ENCODE results near the gene ZIC2. TPM values are rescaled to one million over a fixed set of nuclear protein-coding genes. Genes with fewer than 3 reads are reported as not detected.
"Not testable (repeated sequence)": the region's sequence is repeated elsewhere in the genome, so short reads cannot be mapped to it uniquely, and the experiment has no call there.

ZIC2 gene
- total RNA-seq, result not detected

DNA sequence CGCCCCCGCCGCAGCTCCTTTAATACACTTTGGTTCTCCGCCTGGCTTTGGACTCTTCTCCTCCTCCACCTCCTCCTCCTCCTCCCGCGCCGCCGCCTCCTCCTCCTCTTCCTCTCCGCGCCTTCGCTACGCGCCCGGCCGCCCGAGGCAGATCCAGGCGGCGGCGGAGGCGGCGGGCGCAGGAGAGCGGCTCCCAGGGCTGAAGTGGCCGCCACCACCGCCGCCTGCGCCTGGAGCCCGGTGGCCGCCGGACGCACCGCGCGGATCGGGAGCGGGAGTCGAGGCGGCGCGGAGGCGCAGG lies at the start of gene ZIC2:
Gene ZIC2, plus strand, starts transcription at position 50 of the 301 bp plus-strand sequence. CDS start 281 bp downstream, outside the sequence.
- DNase-seq (peak; percentile 49), ATAC-seq (ENCODE audit: low read depth) (peak; percentile 1)
- Mint-ChIP-seq H3K4me3 (peak within 1 kb of the TSS; percentile 52), H3K27me3 (peaks cover 66% of the 10 kb centered on the region), H3K4me1 (peaks cover 21% of the 10 kb centered on the region), H3K36me3 (no peaks in the 10 kb centered on the region), H3K9me3 (no peaks in the 10 kb centered on the region), H3K27ac (no peak within 1 kb of the TSS)
- POLR2A ChIA-PET, result no interaction called here

DNA sequence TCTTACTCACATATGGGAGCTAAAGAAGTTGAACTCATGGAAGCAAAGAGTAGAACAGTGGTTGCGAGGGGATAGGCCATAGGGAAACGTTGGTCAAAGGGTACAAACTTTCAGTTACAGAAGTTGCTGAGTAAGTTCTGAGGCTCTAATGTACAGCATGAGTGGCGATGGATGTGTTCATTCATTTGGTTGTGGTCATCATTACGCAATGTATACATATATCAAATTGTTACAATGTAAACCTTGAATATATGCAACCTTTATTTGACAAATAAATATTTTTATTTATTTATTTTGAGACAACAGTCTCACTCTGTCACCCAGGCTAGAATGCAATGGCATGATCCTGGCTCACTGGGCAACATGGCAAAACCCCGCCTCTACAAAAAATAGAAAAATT lies 48.7 kb upstream of the ZIC2 start:
- H3K4me1 Mint-ChIP-seq, result no peaks in the 10 kb centered on the region
- ATAC-seq (ENCODE audit: low read depth) (no peak), DNase-seq (no peak)
- peaks cover 9% of the 10 kb centered on the region for H3K27me3 Mint-ChIP-seq
- POLR2A ChIA-PET, result no interaction called here
- no peak overlapping the region for H3K27ac Mint-ChIP-seq
- no peak overlapping the region for H3K4me3 Mint-ChIP-seq
- H3K36me3 Mint-ChIP-seq, result no peaks in the 10 kb centered on the region
- H3K9me3 Mint-ChIP-seq, result no peaks in the 10 kb centered on the region

- Mint-ChIP-seq H3K27me3 (peaks cover 9% of the 10 kb centered on the region), H3K9me3 (no peaks in the 10 kb centered on the region), H3K4me1 (no peaks in the 10 kb centered on the region), H3K4me3 (no peak overlapping the region), H3K27ac (no peak overlapping the region), H3K36me3 (no peaks in the 10 kb centered on the region)
- no peak for ATAC-seq (ENCODE audit: low read depth)
- POLR2A ChIA-PET, result no interaction called here
- DNase-seq, result no peak
Observed at GRCh38 chr13:99935772-99936171, 45.8 kb upstream of the ZIC2 start.

GRCh38 chr13:99938635-99939034 lies 42.9 kb upstream of the ZIC2 start:
- no peaks in the 10 kb centered on the region for H3K36me3 Mint-ChIP-seq
- no peaks in the 10 kb centered on the region for H3K4me1 Mint-ChIP-seq
- no peak overlapping the region for H3K27ac Mint-ChIP-seq
- H3K9me3 Mint-ChIP-seq, result no peaks in the 10 kb centered on the region
- POLR2A ChIA-PET, result no interaction called here
- ATAC-seq (ENCODE audit: low read depth) (no peak), DNase-seq (no peak)
- no peak overlapping the region for H3K4me3 Mint-ChIP-seq
- H3K27me3 Mint-ChIP-seq, result peaks cover 9% of the 10 kb centered on the region

DNA sequence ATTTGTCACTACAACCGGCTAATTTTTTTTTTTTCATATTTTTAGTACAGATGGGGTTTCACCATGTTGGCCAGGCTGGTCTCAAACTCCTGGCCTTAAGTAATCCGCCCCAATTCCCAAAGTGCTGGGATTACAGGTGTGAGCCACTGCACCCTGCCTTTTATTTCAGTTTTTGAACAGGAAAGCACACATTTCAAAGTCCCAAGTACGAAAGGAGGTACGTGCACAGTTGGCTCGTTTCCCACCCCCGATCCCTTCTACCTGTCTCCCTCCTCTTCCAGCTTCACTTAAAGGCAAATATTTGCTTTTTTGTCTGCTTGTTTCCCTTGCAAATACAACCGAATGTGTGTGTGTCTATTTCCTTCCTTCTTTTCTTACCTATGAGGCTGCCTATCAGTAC lies 40.5 kb upstream of the ZIC2 start:
- no peak overlapping the region for H3K4me3 Mint-ChIP-seq
- H3K27me3 Mint-ChIP-seq, result peaks cover 13% of the 10 kb centered on the region
- no peaks in the 10 kb centered on the region for H3K36me3 Mint-ChIP-seq
- no peak for DNase-seq
- no peaks in the 10 kb centered on the region for H3K4me1 Mint-ChIP-seq
- H3K9me3 Mint-ChIP-seq, result no peaks in the 10 kb centered on the region
- ATAC-seq (ENCODE audit: low read depth), result no peak
- POLR2A ChIA-PET, result no interaction called here
- H3K27ac Mint-ChIP-seq, result no peak overlapping the region

- Mint-ChIP-seq H3K4me1 (no peaks in the 10 kb centered on the region), H3K36me3 (no peaks in the 10 kb centered on the region), H3K27me3 (peaks cover 17% of the 10 kb centered on the region), H3K9me3 (no peaks in the 10 kb centered on the region), H3K27ac (no peak overlapping the region), H3K4me3 (no peak overlapping the region)
- DNase-seq, result no peak
- POLR2A ChIA-PET, result no interaction called here
- ATAC-seq (ENCODE audit: low read depth), result no peak
Observed at GRCh38 chr13:99941911-99942310, 39.7 kb upstream of the ZIC2 start.

GRCh38 chr13:99944102-99944501 lies 37.5 kb upstream of the ZIC2 start:
- Mint-ChIP-seq H3K27me3 (peaks cover 27% of the 10 kb centered on the region), H3K9me3 (no peaks in the 10 kb centered on the region), H3K27ac (no peak overlapping the region), H3K4me1 (no peaks in the 10 kb centered on the region), H3K4me3 (no peak overlapping the region), H3K36me3 (no peaks in the 10 kb centered on the region)
- no peak for ATAC-seq (ENCODE audit: low read depth)
- no peak for DNase-seq
- POLR2A ChIA-PET, result no interaction called here

GRCh38 chr13:99944606-99945005 lies 37.0 kb upstream of the ZIC2 start:
- H3K36me3 Mint-ChIP-seq, result no peaks in the 10 kb centered on the region
- no peak for DNase-seq
- H3K27me3 Mint-ChIP-seq, result peaks cover 31% of the 10 kb centered on the region
- H3K4me3 Mint-ChIP-seq, result no peak overlapping the region
- POLR2A ChIA-PET, result no interaction called here
- H3K27ac Mint-ChIP-seq, result no peak overlapping the region
- no peaks in the 10 kb centered on the region for H3K4me1 Mint-ChIP-seq
- H3K9me3 Mint-ChIP-seq, result no peaks in the 10 kb centered on the region
- no peak for ATAC-seq (ENCODE audit: low read depth)

GRCh38 chr13:99945515-99945914 lies 36.1 kb upstream of the ZIC2 start:
- H3K9me3 Mint-ChIP-seq; ATAC-seq (ENCODE audit: low read depth); POLR2A ChIA-PET; DNase-seq; H3K27ac Mint-ChIP-seq; H3K4me3 Mint-ChIP-seq; H3K36me3 Mint-ChIP-seq; H3K4me1 Mint-ChIP-seq: not testable (repeated sequence)
- peaks cover 40% of the 10 kb centered on the region for H3K27me3 Mint-ChIP-seq

GRCh38 chr13:99947666-99948065 lies 33.9 kb upstream of the ZIC2 start:
- DNase-seq, result no peak
- POLR2A ChIA-PET, result no interaction called here
- no peak overlapping the region for H3K4me3 Mint-ChIP-seq
- H3K4me1 Mint-ChIP-seq, result no peaks in the 10 kb centered on the region
- no peak for ATAC-seq (ENCODE audit: low read depth)
- H3K36me3 Mint-ChIP-seq, result no peaks in the 10 kb centered on the region
- no peak overlapping the region for H3K27ac Mint-ChIP-seq
- H3K27me3 Mint-ChIP-seq, result peaks cover 57% of the 10 kb centered on the region
- no peaks in the 10 kb centered on the region for H3K9me3 Mint-ChIP-seq

DNA sequence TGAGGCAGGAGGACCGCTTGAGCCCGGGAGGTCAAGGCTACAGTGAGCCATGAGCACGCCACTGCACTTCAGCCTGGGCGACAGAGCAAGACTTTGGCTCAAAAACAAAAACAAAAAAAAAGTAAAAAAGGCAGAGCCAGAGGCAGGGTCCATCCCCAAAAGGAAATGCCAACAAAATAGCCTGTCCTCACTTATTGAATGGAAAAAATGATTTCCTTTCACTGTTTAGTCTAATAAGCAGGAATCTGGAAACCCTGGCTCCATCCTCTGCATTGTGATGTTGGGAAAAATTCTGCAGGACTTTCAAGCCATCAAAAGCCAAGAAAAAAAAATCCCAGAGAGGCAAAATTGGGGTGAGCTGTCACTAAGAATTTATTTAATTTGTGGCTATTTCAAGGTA lies 33.2 kb upstream of the ZIC2 start:
- POLR2A ChIA-PET, result no interaction called here
- Mint-ChIP-seq H3K4me1 (no peaks in the 10 kb centered on the region), H3K9me3 (no peaks in the 10 kb centered on the region), H3K27ac (no peak overlapping the region), H3K4me3 (no peak overlapping the region), H3K36me3 (no peaks in the 10 kb centered on the region), H3K27me3 (peaks cover 59% of the 10 kb centered on the region)
- no peak for DNase-seq
- no peak for ATAC-seq (ENCODE audit: low read depth)

DNA sequence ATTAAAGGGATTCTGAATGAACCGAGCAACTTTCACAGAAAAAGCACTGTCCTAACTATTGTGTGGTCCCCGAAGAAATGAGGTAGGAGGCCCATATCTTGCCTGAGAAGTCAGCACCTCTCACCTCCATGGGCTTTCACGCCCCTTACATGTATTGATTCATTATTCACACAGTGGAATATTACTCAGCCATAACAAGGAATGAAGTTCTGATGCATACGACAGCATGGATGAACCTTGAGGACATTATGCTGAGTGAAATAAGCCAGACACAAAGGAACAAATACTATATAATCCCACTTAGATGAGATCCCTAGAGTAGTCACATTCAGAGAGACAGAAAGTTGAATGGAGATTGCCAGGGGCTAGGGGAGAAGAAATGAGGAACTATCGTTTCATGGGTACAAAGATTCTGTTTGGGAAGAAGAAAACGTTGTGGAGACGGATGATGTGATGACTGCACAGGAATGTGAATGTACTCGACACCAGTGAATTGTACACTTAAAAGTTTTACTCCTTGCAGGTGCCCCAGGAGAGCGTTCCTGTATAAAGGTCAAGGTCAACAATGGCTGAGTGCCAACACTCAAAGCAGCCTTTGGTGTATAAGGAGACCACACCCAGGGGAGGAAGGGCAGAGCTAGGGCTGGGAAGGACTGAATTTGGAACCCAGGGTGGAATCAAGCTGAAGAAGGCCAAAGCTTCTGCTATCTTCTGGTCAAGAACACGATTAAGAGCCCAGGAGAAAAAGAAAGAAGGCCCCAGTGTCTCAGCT lies 32.5 kb upstream of the ZIC2 start:
- no peaks in the 10 kb centered on the region for H3K36me3 Mint-ChIP-seq
- no peak for DNase-seq
- POLR2A ChIA-PET, result no interaction called here
- no peak overlapping the region for H3K4me3 Mint-ChIP-seq
- no peak overlapping the region for H3K27ac Mint-ChIP-seq
- H3K27me3 Mint-ChIP-seq, result peaks cover 61% of the 10 kb centered on the region
- ATAC-seq (ENCODE audit: low read depth), result no peak
- H3K9me3 Mint-ChIP-seq, result no peaks in the 10 kb centered on the region
- no peaks in the 10 kb centered on the region for H3K4me1 Mint-ChIP-seq

DNA sequence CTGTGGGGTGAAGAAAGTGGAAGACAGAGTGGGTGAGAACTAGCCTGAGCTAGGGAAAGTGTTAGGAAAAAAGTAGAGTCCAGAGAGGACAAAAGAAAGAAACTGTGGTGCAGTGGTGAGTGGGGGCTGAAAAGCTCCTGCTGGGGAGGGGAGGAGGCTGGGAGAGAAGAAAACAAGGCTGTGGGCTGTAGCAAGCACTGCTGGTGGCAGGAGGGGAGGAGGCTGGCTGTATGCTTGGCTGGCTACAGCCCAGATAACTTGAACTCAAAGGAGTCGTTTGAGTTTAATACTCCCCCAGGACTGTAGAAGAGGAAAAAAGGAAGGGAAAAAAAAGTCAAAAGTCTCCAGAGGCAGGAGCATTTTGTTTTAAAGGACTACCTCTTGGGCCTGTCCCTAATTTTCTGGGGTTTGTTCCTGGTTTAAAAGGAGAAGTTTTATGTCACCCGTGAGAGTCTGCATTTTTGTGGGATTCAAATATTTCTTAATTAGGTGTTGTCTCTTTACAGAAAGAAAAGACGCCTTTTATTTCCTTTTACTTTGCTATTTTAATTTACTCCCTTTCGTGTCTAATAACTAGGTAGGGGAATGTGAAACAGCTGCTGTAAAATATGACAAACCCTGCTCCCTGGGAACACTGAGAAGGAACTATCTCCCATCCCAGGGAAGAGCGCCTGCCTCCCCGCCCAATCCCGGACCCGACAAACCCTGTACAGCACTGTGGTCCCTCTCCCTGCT lies 31.7 kb upstream of the ZIC2 start:
- POLR2A ChIA-PET, result no interaction called here
- Mint-ChIP-seq H3K4me3 (no peak overlapping the region), H3K36me3 (no peaks in the 10 kb centered on the region), H3K9me3 (no peaks in the 10 kb centered on the region), H3K4me1 (no peaks in the 10 kb centered on the region), H3K27me3 (peaks cover 63% of the 10 kb centered on the region), H3K27ac (no peak overlapping the region)
- no peak for DNase-seq
- no peak for ATAC-seq (ENCODE audit: low read depth)

DNA sequence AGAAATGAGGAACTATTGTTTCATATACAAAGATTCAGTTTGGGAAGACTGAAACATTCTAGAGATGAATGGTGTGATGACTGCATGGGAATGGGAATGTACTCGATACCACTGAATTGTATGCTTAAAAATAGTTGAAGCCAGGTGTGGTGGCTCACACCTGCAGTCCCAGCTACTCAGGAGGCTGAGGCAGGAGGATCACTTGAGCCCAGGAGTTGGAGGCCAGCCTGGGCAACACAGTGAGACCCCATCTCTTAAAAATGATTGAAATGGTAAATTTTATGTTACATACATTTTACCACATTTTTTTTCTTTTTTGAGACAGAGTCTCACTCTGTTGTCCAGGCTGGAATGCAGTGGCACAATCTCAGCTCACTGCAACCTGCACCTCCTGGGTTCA lies 29.9 kb upstream of the ZIC2 start:
- H3K9me3 Mint-ChIP-seq; DNase-seq; POLR2A ChIA-PET; ATAC-seq (ENCODE audit: low read depth); H3K4me3 Mint-ChIP-seq; H3K4me1 Mint-ChIP-seq; H3K36me3 Mint-ChIP-seq; H3K27ac Mint-ChIP-seq: not testable (repeated sequence)
- H3K27me3 Mint-ChIP-seq, result peaks cover 78% of the 10 kb centered on the region
